ENCODE results near the gene ZBTB34.
A peak's percentile ranks its signal among the peaks of the same experiment; 100 is the strongest.
"Not testable (repeated sequence)": the region's sequence is repeated elsewhere in the genome, so short reads cannot be mapped to it uniquely, and the experiment has no call there.

Gene ZBTB34, protein sequence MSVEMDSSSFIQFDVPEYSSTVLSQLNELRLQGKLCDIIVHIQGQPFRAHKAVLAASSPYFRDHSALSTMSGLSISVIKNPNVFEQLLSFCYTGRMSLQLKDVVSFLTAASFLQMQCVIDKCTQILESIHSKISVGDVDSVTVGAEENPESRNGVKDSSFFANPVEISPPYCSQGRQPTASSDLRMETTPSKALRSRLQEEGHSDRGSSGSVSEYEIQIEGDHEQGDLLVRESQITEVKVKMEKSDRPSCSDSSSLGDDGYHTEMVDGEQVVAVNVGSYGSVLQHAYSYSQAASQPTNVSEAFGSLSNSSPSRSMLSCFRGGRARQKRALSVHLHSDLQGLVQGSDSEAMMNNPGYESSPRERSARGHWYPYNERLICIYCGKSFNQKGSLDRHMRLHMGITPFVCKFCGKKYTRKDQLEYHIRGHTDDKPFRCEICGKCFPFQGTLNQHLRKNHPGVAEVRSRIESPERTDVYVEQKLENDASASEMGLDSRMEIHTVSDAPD

DNA sequence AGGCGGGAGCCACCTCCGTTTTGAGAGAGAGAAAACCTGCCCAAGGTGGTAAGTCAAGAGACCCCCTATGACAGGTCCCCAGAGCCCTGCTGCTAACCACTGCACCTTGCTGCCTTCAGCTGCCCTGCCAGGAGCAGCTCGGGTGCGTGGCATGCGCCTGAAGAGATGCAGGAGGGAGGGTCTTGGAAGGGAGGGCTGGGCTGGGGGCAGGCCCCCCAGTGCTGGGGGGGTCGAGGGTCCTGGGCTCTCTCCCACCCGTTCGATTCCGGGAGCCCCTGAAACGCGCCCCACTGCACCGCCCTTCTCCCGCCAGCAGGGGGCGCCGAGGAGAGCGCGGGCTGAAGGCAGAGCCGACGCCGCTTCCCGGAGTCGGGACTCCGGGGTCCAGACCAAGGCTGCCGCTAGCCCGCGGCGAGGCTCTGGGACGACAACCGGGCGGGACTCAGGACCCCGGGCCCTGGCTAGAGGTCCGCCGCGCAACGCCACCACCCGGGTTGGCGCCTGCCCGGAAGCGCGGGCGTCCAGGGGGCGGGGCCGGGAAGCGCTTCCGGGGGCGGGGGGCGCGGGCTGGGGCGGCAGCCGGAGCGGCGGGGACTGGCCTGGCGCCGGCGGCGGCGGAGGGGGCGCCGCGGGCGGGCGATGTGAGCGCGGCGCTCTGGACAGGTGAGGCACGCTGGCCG lies at the start of gene ZBTB34:
TSS of gene ZBTB34 (plus strand) at position 563 of the 680 bp plus-strand sequence. CDS start 18,761 bp downstream, outside the sequence.
- no peak for DNase-seq (ENCODE audit: low read depth)
- peak; percentile 97 for TF ChIP-seq CTCF (IDR thresholded peaks at IDR 0.05; ENCODE audit: low read depth, low read length, missing control alignments)

DNA sequence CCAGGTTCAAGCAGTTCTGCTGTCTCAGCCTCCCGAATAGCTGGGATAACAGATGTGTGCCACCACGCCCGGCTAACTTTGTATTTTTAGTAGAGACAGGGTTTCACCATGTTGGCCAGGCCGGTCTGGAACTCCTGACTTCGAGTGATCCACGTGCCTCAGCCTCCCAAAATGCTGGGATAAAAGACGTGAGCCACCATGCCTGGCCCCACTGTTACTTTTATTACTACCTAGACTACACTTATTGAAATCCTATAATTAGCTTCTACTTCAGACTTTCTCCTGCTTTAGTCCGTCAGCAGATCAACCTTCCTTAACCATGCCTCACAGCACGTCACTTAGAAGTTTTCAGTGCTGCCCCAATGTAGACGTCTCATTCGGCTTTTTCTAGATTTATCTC lies 47.4 kb upstream of the ZBTB34 start:
- no peak for DNase-seq (ENCODE audit: low read depth)
- no peak overlapping the region for H3K4me3 ChIP-seq (ENCODE audit: low read depth, low read length)
- TF ChIP-seq CTCF (IDR thresholded peaks at IDR 0.05; ENCODE audit: low read depth, low read length, missing control alignments) = no peak

More for the DNA sequence above, at the start of gene ZBTB34:
- H3K4me3 ChIP-seq (ENCODE audit: low read depth, low read length) = peak within 1 kb of the TSS; percentile 69

- no peak for DNase-seq (ENCODE audit: low read depth)
- H3K4me3 ChIP-seq (ENCODE audit: low read depth, low read length) = no peak overlapping the region
- TF ChIP-seq CTCF (IDR thresholded peaks at IDR 0.05; ENCODE audit: low read depth, low read length, missing control alignments) = no peak
These were observed 46.3 kb upstream of the ZBTB34 start for GRCh38 chr9:126814091-126814490.

DNA sequence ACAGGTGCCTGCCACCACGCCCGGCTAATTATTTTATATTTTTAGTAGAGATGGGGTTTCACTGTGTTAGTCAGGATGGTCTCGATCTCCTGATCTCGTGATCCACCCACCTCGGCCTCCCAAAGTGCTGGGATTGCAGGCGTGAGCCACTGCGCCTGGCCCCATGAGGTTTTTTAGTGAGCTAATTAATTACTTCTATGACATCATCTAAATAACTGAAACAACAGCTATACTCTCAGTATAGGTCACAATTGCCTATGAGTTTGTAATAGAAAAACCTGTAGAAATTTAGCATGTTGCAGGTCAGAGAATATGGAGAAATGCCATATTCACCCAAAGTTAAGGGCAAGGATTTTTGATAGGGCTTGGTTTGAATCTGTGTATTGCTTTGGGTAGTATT lies 42.8 kb upstream of the ZBTB34 start:
- not testable (repeated sequence) for H3K4me3 ChIP-seq (ENCODE audit: low read depth, low read length); DNase-seq (ENCODE audit: low read depth)

DNA sequence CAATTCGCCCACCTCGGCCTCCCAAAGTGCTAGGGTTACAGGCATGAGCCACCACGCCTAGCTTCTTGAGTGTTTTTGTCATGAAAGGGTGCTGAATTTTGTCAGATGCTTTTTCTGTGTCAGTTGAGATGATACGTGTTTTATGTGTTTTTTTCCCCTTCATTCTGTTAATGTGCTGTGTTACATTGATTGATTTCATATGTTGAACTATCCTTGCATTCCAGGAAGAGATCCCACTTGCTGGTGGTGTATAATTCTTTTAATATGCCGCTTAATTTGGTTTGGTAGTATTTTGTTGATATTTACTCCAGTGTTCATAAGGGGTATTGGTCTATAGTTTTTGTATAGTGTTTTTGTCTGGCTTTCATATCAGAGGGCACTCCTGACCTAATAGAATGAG lies 42.0 kb upstream of the ZBTB34 start:
- TF ChIP-seq CTCF (IDR thresholded peaks at IDR 0.05; ENCODE audit: low read depth, low read length, missing control alignments) = no peak
- DNase-seq (ENCODE audit: low read depth) = no peak
- H3K4me3 ChIP-seq (ENCODE audit: low read depth, low read length) = no peak overlapping the region

DNA sequence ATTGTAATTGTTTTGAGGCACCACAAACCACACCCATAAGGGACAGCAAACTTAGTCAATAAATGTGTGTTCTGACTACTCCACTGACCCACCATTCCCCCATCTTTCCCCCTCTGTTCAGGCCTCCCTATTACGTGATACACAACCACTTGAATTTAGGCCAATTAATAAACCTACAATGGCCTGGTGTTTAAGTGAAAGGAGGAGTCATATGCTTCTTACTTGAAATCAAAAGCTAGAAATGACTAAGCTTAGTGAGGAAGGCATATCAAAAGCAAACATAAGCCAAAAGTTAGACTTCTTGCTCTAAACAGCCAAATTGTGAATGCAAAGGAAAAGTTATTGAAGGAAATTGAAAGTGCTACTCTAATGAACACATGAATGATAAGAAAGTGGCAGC lies 41.0 kb upstream of the ZBTB34 start:
- no peak for TF ChIP-seq CTCF (IDR thresholded peaks at IDR 0.05; ENCODE audit: low read depth, low read length, missing control alignments)
- no peak for DNase-seq (ENCODE audit: low read depth)
- H3K4me3 ChIP-seq (ENCODE audit: low read depth, low read length) = no peak overlapping the region

GRCh38 chr9:126822278-126822677 lies 38.2 kb upstream of the ZBTB34 start:
- TF ChIP-seq CTCF (IDR thresholded peaks at IDR 0.05; ENCODE audit: low read depth, low read length, missing control alignments) = no peak
- DNase-seq (ENCODE audit: low read depth) = no peak
- H3K4me3 ChIP-seq (ENCODE audit: low read depth, low read length) = no peak overlapping the region
